BLaER1 treated with 17β-estradiol and CSF1 and Interleukin-3, amounts not matched to agents 10 nM and 100 nM (cell line): Measurements from ENCODE around the gene CAPZA1.

Experiments used
- H3K27ac ChIP-seq, 11 experiments: shearing (Covaris generic); formaldehyde crosslinking; 2 replicates each; pipeline ENCODE4 v1.8.1; 2022
- H3K27me3 ChIP-seq, 11 experiments: shearing (Covaris generic); formaldehyde crosslinking; 2 replicates each; pipeline ENCODE4 v1.8.1; 2022
- H3K36me3 ChIP-seq, 11 experiments: shearing (Covaris generic); formaldehyde crosslinking; 2 replicates each; pipeline ENCODE4 v1.8.1; 2022
- H3K4me1 ChIP-seq, 10 experiments: shearing (Covaris generic); formaldehyde crosslinking; 2 replicates each; pipeline ENCODE4 v1.8.1; 2022
- H3K4me2 ChIP-seq, 11 experiments: shearing (Covaris generic); formaldehyde crosslinking; 2 replicates each; pipeline ENCODE4 v1.8.1; 2022
- H3K4me3 ChIP-seq, 10 experiments: shearing (Covaris generic); formaldehyde crosslinking; 2 replicates each; pipeline ENCODE4 v1.8.1; 2022
- H3K9ac ChIP-seq, 11 experiments: shearing (Covaris generic); formaldehyde crosslinking; 2 replicates each; pipeline ENCODE4 v1.8.1; 2022
- H3K9me3 ChIP-seq, 11 experiments: shearing (Covaris generic); formaldehyde crosslinking; replicated peaks in 1 of 11; 2 replicates each; pipeline ENCODE4 v1.8.1; 2022
- H4K20me1 ChIP-seq, 11 experiments: shearing (Covaris generic); formaldehyde crosslinking; 2 replicates each; pipeline ENCODE4 v1.8.1; 2022
- Cebpa-rat ChIP-seq, 11 experiments: shearing (Covaris generic); IDR thresholded peaks; 2 replicates each; pipeline ENCODE4 v1.8.1; 2022

Gene CAPZA1

DNA sequence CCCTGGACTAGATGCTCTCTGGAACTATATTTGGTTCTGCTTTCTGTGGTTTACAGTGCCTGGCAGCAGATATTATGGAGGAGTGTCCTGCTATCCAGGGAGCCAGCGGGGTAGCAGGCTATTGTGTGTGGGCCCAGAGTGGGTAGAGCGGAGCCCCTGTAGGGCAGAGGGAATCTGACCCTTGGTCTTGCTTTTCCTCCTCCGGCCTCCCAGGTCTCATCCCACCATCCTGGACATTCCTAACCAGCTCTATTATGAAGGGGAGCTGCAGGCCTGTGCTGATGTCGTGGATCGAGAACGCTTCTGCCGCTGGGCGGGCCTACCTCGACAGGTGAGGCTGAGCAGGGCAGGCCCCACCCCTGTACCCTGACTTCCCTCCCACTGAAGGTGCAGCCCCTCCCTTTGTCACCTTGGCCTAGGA lies 78.2 kb downstream of the CAPZA1 start:
- peaks cover 44 to 63% (median 52%) of the 10 kb centered on the region in 10 experiments for H3K4me1 ChIP-seq
- H4K20me1 ChIP-seq = peaks cover 0 to 16% (median 0%) of the 10 kb centered on the region in 11 experiments; a peak in 6 of 22 replicates
- H3K9me3 ChIP-seq = no peaks in the 10 kb centered on the region
- H3K4me3 ChIP-seq = no peak overlapping the region
- 0 out of 22 replicates have a peak overlapping the region, but pooled peaks of 1 of the 11 experiments have one; percentile 16 for H3K9ac ChIP-seq
- H3K27ac ChIP-seq = peak overlapping the region in 3 of 11 experiments; percentile 12 to 32 (median 18); a peak in 3 of 22 replicates
- TF ChIP-seq Cebpa-rat (IDR thresholded peaks at IDR 0.05) = no peak
- H3K4me2 ChIP-seq = peak overlapping the region in 3 of 11 experiments; percentile 6 to 23 (median 15); a peak in 4 of 22 replicates
- H3K36me3 ChIP-seq = peaks cover 63 to 91% (median 75%) of the 10 kb centered on the region in 11 experiments
- no peaks in the 10 kb centered on the region for H3K27me3 ChIP-seq

DNA sequence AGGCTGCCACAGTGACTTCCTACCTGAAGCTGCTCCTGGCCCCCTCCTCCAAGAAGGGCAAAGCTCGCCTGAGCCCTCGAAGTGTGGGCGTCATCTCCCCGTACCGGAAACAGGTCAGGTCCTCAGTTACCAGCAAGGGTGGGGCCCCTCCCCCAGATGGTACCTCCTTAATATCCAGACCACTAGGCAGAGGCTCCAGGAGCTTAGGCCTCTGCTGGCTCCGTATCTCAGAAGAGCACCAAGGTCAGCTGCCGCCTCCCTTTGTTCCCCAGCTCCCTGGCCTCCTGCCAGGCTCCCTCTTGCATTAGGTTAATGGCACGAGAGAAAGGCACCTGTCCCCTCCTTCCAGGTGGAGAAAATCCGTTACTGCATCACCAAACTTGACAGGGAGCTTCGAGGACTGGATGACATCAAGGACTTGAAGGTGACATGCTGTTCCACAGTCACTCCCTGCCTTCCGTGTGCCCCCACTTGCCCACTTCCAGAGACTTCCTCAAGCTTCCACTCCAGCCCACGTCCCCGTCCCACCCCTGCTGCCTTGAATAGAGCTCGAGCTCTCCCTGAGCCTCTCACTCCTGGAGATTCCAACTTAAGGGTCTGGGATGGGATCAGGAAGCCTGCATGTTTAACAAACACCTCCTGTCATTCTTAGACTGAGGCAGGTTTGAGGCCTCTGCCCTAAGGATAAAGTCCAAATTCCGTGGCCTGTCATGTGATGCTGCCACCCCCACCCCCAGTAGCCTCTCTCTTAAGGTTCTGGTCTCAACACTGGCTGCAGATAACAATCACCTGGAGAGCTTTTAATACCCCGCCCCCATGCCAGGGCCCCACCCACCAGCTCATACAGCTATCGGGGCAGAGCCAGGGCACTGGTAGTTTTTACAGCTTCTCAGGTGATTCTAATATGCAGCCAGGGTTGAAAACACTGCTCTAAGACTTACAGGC lies 79.0 kb downstream of the CAPZA1 start:
- no peaks in the 10 kb centered on the region for H3K27me3 ChIP-seq
- TF ChIP-seq Cebpa-rat (IDR thresholded peaks at IDR 0.05) = no peak
- H3K9ac ChIP-seq = peak overlapping the region in 5 of 11 experiments; percentile 16 to 78 (median 74); a peak in 4 of 22 replicates
- peaks cover 52 to 72% (median 61%) of the 10 kb centered on the region in 10 experiments for H3K4me1 ChIP-seq
- H3K36me3 ChIP-seq = peaks cover 60 to 87% (median 67%) of the 10 kb centered on the region in 11 experiments
- peaks cover 0 to 20% (median 0%) of the 10 kb centered on the region in 11 experiments; a peak in 6 of 22 replicates for H4K20me1 ChIP-seq
- no peaks in the 10 kb centered on the region for H3K9me3 ChIP-seq
- peak overlapping the region in 7 of 11 experiments; percentile 83 to 92 (median 91); a peak in 13 of 22 replicates for H3K27ac ChIP-seq
- H3K4me3 ChIP-seq = no peak overlapping the region
- H3K4me2 ChIP-seq = peak overlapping the region in 9 of 11 experiments; percentile 92 to 100 (median 97); a peak in 11 of 22 replicates

DNA sequence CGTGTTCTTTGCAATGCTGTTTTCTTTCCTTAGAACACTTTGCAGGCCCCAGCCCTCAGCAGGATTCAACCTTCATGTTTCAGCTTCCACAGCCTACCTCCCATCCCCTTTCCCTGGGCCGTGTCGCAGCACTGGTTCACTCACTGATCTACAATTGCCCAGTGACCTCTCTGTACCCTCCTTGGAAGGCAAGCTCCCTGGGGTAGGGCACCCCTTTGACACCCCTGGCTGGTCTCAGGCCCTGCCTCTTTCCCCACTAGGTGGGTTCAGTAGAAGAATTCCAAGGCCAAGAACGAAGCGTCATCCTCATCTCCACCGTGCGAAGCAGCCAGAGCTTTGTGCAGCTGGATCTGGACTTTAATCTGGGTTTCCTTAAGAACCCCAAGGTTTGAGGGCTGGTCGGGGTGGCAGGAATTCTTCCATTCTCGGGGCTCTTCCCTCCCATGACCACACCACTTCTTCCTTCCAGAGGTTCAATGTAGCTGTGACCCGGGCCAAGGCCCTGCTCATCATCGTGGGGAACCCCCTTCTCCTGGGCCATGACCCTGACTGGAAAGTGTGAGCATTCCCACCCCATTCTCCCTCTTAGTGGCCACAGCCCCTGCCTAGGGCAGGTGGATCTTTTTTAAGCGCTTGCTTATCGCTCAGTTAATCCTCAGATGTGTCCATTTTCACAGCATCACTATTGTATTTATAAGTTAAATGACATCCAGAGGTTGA lies 80.0 kb downstream of the CAPZA1 start:
- H3K4me1 ChIP-seq = peaks cover 61 to 81% (median 70%) of the 10 kb centered on the region in 10 experiments
- H3K9ac ChIP-seq = peak overlapping the region; percentile 46 to 82 (median 74); a peak in 21 of 22 replicates
- peak overlapping the region in 10 of 11 experiments; percentile 78 to 92 (median 86); a peak in 21 of 22 replicates for H3K27ac ChIP-seq
- H3K36me3 ChIP-seq = peaks cover 50 to 78% (median 59%) of the 10 kb centered on the region in 11 experiments
- no peak for TF ChIP-seq Cebpa-rat (IDR thresholded peaks at IDR 0.05)
- H3K27me3 ChIP-seq = no peaks in the 10 kb centered on the region
- no peaks in the 10 kb centered on the region for H3K9me3 ChIP-seq
- peak overlapping the region; percentile 87 to 100 (median 95) for H3K4me2 ChIP-seq
- peak overlapping the region in 6 of 10 experiments; percentile 26 to 56 (median 40); a peak in 9 of 20 replicates for H3K4me3 ChIP-seq
- H4K20me1 ChIP-seq = peaks cover 0 to 23% (median 5%) of the 10 kb centered on the region in 11 experiments; a peak in 8 of 22 replicates

DNA sequence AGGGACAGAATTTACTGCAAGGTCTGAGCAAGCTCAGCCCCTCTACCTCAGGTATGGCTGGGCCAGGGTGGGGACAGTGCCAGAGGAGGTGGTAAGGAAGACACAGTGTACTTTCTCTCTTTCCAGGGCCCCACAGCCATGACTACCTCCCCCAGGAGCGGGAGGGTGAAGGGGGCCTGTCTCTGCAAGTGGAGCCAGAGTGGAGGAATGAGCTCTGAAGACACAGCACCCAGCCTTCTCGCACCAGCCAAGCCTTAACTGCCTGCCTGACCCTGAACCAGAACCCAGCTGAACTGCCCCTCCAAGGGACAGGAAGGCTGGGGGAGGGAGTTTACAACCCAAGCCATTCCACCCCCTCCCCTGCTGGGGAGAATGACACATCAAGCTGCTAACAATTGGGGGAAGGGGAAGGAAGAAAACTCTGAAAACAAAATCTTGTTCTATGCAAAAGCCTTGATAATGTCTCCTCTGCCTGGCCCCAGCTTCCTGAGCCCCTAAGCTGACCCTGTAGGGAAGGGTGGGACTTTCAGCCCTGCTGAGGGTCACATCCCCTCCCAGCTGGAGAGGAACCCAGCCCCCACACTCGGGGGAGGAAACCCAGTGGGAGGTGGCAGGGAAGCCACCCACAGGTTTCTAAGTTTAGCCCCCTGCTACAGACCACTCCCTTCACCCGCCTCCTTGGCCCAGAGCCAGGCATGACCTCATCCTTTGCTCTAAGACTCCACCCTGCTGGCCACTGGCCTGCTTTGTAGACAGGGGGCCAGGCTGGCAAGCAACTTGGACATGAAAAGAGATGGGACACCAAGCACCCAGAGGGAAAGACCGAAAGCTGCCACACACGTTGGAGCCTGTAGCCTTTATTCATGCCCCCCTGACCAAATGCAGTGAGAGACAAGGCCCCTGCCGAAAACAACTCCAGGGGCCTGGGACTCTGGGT lies 80.9 kb downstream of the CAPZA1 start:
- Histone ChIP-seq H3K4me1 (peaks cover 71 to 91% (median 77%) of the 10 kb centered on the region in 10 experiments), H3K4me3 (peak overlapping the region in 9 of 10 experiments; percentile 19 to 56 (median 40); a peak in 16 of 20 replicates), H3K27ac (peak overlapping the region; percentile 62 to 92 (median 86)), H3K4me2 (peak overlapping the region; percentile 87 to 100 (median 95)), H3K9ac (peak overlapping the region; percentile 46 to 82 (median 74)), H4K20me1 (peaks cover 0 to 27% (median 7%) of the 10 kb centered on the region in 11 experiments; a peak in 8 of 22 replicates), H3K9me3 (no peaks in the 10 kb centered on the region), H3K36me3 (peaks cover 40 to 68% (median 49%) of the 10 kb centered on the region in 11 experiments), H3K27me3 (no peaks in the 10 kb centered on the region)
- no peak for TF ChIP-seq Cebpa-rat (IDR thresholded peaks at IDR 0.05)

DNA sequence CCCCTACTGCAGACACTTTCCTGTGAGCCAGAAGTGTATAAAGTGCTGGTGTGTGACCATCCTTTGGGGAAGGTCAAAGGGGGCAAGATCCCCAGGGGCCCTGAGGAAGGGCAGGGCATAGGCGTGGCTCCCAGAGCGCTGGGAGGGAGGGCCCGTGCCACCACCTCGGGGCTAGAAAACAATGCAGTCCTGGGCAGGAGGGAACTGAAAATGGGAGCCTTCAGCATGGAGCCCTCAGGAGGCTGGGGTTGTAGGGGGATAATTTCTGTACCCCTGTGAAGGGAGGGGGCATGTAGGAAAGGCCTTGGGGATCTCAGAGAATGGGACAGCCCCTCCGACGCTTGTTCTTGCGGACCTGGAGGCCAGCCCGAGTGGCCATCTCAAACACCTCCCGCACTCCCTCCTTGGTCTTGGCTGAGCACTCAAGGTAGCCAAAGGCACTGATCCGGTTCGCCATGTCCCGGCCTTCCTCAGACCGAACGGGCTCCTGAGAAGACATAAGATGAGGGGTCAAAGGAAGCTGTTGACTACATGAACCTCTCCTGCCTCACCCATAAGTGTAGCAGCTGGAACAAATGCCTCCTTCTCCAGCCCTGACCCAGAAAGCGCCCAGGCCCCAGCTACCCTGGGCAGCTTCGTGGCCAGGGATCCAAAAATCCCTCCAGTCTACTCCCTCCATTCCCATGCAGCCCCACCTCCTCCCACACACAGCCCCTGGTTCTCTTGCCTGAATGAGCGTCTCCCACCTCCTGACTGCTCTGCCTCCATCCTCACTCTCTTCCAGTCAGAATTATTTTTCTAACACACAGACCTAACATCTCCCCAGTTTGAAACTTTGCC lies 81.8 kb downstream of the CAPZA1 start:
- H3K36me3 ChIP-seq = peaks cover 31 to 59% (median 41%) of the 10 kb centered on the region in 11 experiments
- H3K4me3 ChIP-seq = peak overlapping the region in 9 of 10 experiments; percentile 19 to 56 (median 40); a peak in 14 of 20 replicates
- H3K4me2 ChIP-seq = peak overlapping the region; percentile 87 to 100 (median 95)
- H4K20me1 ChIP-seq = peaks cover 0 to 27% (median 7%) of the 10 kb centered on the region in 11 experiments; a peak in 8 of 22 replicates
- H3K27me3 ChIP-seq = no peaks in the 10 kb centered on the region
- H3K27ac ChIP-seq = peak overlapping the region; percentile 62 to 92 (median 86)
- peaks cover 77 to 98% (median 84%) of the 10 kb centered on the region in 10 experiments for H3K4me1 ChIP-seq
- H3K9ac ChIP-seq = peak overlapping the region; percentile 46 to 82 (median 74)
- H3K9me3 ChIP-seq = no peaks in the 10 kb centered on the region
- TF ChIP-seq Cebpa-rat (IDR thresholded peaks at IDR 0.05) = no peak

DNA sequence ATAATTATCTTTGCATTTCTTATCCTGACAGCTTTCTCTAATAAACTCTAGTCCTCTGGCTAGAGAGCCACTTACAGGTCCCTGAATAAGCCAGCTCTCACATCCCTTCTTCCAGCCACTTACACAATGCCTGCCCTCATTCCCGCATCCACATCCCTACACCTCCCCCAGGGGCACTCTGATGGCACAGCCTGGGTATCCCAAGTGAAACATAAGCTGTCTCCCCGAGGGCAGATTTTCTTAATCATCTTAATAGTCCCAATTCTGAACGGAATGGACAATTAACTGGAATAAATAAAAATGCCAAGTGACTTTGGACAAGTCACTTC lies 82.4 kb downstream of the CAPZA1 start:
- Histone ChIP-seq H3K27ac (peak overlapping the region; percentile 62 to 92 (median 86); a peak in 20 of 22 replicates), H3K36me3 (peaks cover 26 to 53% (median 36%) of the 10 kb centered on the region in 11 experiments), H3K4me1 (peaks cover 77 to 92% (median 85%) of the 10 kb centered on the region in 10 experiments), H3K9me3 (no peaks in the 10 kb centered on the region), H3K4me2 (peak overlapping the region; percentile 87 to 100 (median 95)), H4K20me1 (peaks cover 0 to 27% (median 7%) of the 10 kb centered on the region in 11 experiments; a peak in 8 of 22 replicates), H3K9ac (peak overlapping the region; percentile 46 to 82 (median 74); a peak in 17 of 22 replicates), H3K4me3 (peak overlapping the region in 3 of 10 experiments; percentile 40 to 56 (median 41); a peak in 5 of 20 replicates), H3K27me3 (no peaks in the 10 kb centered on the region)
- TF ChIP-seq Cebpa-rat (IDR thresholded peaks at IDR 0.05) = no peak
